Spleen (tissue), 11 donors: ENCODE data around the gene PACSIN2. TPM values are rescaled to one million over a fixed set of nuclear protein-coding genes. Genes with fewer than 3 reads are reported as not detected.
"Not testable (repeated sequence)": the region's sequence is repeated elsewhere in the genome, so short reads cannot be mapped to it uniquely, and the experiment has no call there.

ENCODE experiments used
- DNase-seq: peaks from one replicate; pipeline ENCODE4 v3.0.0-alpha.2; 2020
- H3K27ac ChIP-seq, 8 donors: fragments of 200-600 bp; sonication (generic) in 7 of 8; 1 replicate in 4 of 8; 2 replicates in 4 of 8; pipeline versions ENCODE4 v1.5.0 to v1.8.0; 2016 to 2021; ENCODE audit warnings: inconsistent platforms in 4 of 8, mild to moderate bottlenecking in 4 of 8, moderate library complexity in 1 of 8
- H3K27me3 ChIP-seq, 7 donors: fragments of 200-600 bp; sonication (generic) in 6 of 7; replicated peaks in 1 of 7; 1 replicate in 4 of 7; 2 replicates in 3 of 7; pipeline versions ENCODE4 v1.5.0 to v1.8.0; 2016 to 2021; ENCODE audit warnings: inconsistent platforms in 3 of 7, mild to moderate bottlenecking in 1 of 7
- H3K36me3 ChIP-seq, 6 donors: fragments of 200-600 bp; sonication (generic) in 5 of 6; 1 replicate in 4 of 6; 2 replicates in 2 of 6; pipeline versions ENCODE4 v1.5.0 to v1.8.0; 2016 to 2021; ENCODE audit warnings: inconsistent platforms in 2 of 6
- H3K4me1 ChIP-seq, 6 donors: fragments of 200-600 bp; sonication (generic) in 5 of 6; 1 replicate in 3 of 6; 2 replicates in 3 of 6; pipeline versions ENCODE4 v1.5.0 to v1.8.0; 2016 to 2021; ENCODE audit warnings: inconsistent platforms in 3 of 6
- H3K4me3 ChIP-seq, 8 donors: fragments of 200-600 bp; sonication (generic) in 7 of 8; 1 replicate in 4 of 8; 2 replicates in 4 of 8; pipeline versions ENCODE4 v1.5.0 to v1.8.0; 2016 to 2021; ENCODE audit warnings: inconsistent platforms in 4 of 8, mild to moderate bottlenecking in 4 of 8, moderate library complexity in 2 of 8
- H3K9me3 ChIP-seq, 8 donors: fragments of 200-600 bp; sonication (generic) in 7 of 8; 1 replicate in 4 of 8; 2 replicates in 4 of 8; pipeline versions ENCODE4 v1.5.0 to v1.8.0; 2016 to 2021; ENCODE audit warnings: inconsistent platforms in 4 of 8
- CTCF ChIP-seq, 11 experiments: fragments of 200-600 bp in 7 of 11; fragments of 450-650 bp in 4 of 11; sonication (generic) in 4 of 11; IDR thresholded peaks in 8 of 11; conservative IDR thresholded peaks in 3 of 11; 1 replicate in 7 of 11; 2 replicates in 4 of 11; pipeline versions ENCODE4 v1.4.0 to v1.8.0; 2016 to 2021; ENCODE audit warnings: antibody characterized with exemption in 11 of 11, inconsistent platforms in 4 of 11, mild to moderate bottlenecking in 1 of 11
- POLR2A ChIP-seq, 3 donors: fragments of 450-650 bp; IDR thresholded peaks; one replicate each; pipeline ENCODE4 v1.5.1; 2017; ENCODE audit warnings: antibody characterized with exemption in 3 of 3, mild to moderate bottlenecking in 1 of 3
- POLR2AphosphoS5 ChIP-seq, 3 donors: sonication (generic); formaldehyde crosslinking; IDR thresholded peaks; one replicate each; pipeline ENCODE4 v1.5.1; 2017; ENCODE audit warnings: antibody characterized with exemption in 3 of 3
- WGBS, 5 donors: extraction: QIAGEN DNeasy Blood & Tissue Kit in 3 of 5; methylation state at CpG; one replicate each; pipeline versions ENCODE4 v1.1.5 to v1.1.7; 2013 to 2018; 5-methylcytosine and 5-hydroxymethylcytosine counted together
- intact Hi-C: fragments of 100-400 bp; cut with DNase I; formaldehyde crosslinking; loops from one replicate; pipeline ENCODE4 v1.15.0; 2023; ENCODE audit warnings: low total_unique reads
- polyA plus RNA-seq, 3 donors: library from polyadenylated mRNA; stranded (reverse); fragments of 200-250 nt; gene quantifications; one replicate each; pipeline ENCODE4 v1.2.1, GENCODE V29; 2013
- total RNA-seq, 7 donors: library from RNA; depleted of rRNA in 3 of 7; stranded (reverse); fragments of >200 nt in 3 of 7; fragmentation: NEBNext Ultra II Directional in 4 of 7; extraction: Animal tissue kit (Norgen Biotek cat#: 25700) in 4 of 7; gene quantifications; one replicate each; pipeline versions ENCODE4 v1.1.0 to v1.2.1, GENCODE V29; 2016 to 2021
- donor health status: healthy with polysubstance abuse.
- donor health status: DM: no; HTN: no; CAD: no; lungs with moderate emphysema.
- donor health status: DM: no; HTN: no; CAD: no.
- donor health status: Bipolar disorder and iron deficiency.
- donor health status: healthy.
- donor health status: DM: no; HTN: no; CAD: no.
- donor health status: DM: yes; HTN: yes; CAD: no.

The PACSIN2 gene
- total and polyA plus RNA-seq, 10 donors: 24.2 to 98.1 (median 64.2) TPM

GRCh38 chr22:42926768-42927167 lies 88.2 kb downstream of the PACSIN2 start:
- TF ChIP-seq CTCF (IDR thresholded peaks at IDR 0.05 in 8 of 11, conservative IDR thresholded peaks at IDR 0.05 in 3 of 11) (no peak), POLR2A (IDR thresholded peaks at IDR 0.05) (no peak), POLR2AphosphoS5 (IDR thresholded peaks at IDR 0.05) (no peak)
- Histone ChIP-seq H3K9me3 (no peaks in the 10 kb centered on the region), H3K4me3 (no peak overlapping the region), H3K27me3 (no peaks in the 10 kb centered on the region), H3K27ac (peak overlapping the region in 1 of 8 donors; percentile 94), H3K4me1 (peaks cover 33 to 98% (median 74%) of the 10 kb centered on the region in 6 donors), H3K36me3 (peaks cover 0 to 6% (median 0%) of the 10 kb centered on the region in 6 donors)
- 88 to 95% (median 94%) methylated on average over 5 of the region's 5 CpGs for WGBS, 5 donors
- peak; percentile 20 for DNase-seq
- intact Hi-C loops: no loop called here

GRCh38 chr22:42926104-42926503 lies 88.8 kb downstream of the PACSIN2 start:
- DNase-seq: peak; percentile 46
- no peaks in the 10 kb centered on the region for H3K9me3 ChIP-seq
- WGBS, 5 donors: 48 to 76% (median 56%) methylated on average over 3 to 4 of the region's 4 CpGs
- intact Hi-C loops: no loop called here
- H3K27ac ChIP-seq: peak overlapping the region in 3 of 8 donors; percentile 19 to 94 (median 48)
- H3K36me3 ChIP-seq: peaks cover 0 to 6% (median 0%) of the 10 kb centered on the region in 6 donors
- H3K4me1 ChIP-seq: peaks cover 31 to 98% (median 73%) of the 10 kb centered on the region in 6 donors
- no peaks in the 10 kb centered on the region for H3K27me3 ChIP-seq
- H3K4me3 ChIP-seq: no peak overlapping the region
- TF ChIP-seq POLR2A (IDR thresholded peaks at IDR 0.05) (no peak), CTCF (IDR thresholded peaks at IDR 0.05 in 8 of 11, conservative IDR thresholded peaks at IDR 0.05 in 3 of 11) (no peak), POLR2AphosphoS5 (IDR thresholded peaks at IDR 0.05) (no peak)

GRCh38 chr22:42925598-42925997 lies 89.4 kb downstream of the PACSIN2 start:
- Histone ChIP-seq H3K27ac (peak overlapping the region in 3 of 8 donors; percentile 19 to 94 (median 48)), H3K4me3 (no peak overlapping the region), H3K36me3 (peaks cover 0 to 6% (median 0%) of the 10 kb centered on the region in 6 donors), H3K27me3 (no peaks in the 10 kb centered on the region), H3K4me1 (peaks cover 26 to 98% (median 70%) of the 10 kb centered on the region in 6 donors), H3K9me3 (no peaks in the 10 kb centered on the region)
- DNase-seq: peak; percentile 56
- intact Hi-C loops: no loop called here
- WGBS, 5 donors: 32 to 48% (median 37%) methylated on average over 6 of the region's 6 CpGs
- TF ChIP-seq POLR2AphosphoS5 (IDR thresholded peaks at IDR 0.05): no peak
- no peak for TF ChIP-seq POLR2A (IDR thresholded peaks at IDR 0.05)
- TF ChIP-seq CTCF (IDR thresholded peaks at IDR 0.05 in 8 of 11, conservative IDR thresholded peaks at IDR 0.05 in 3 of 11): no peak

GRCh38 chr22:42925031-42925430 lies 89.9 kb downstream of the PACSIN2 start:
- H3K27me3 ChIP-seq, intact Hi-C loops, H3K36me3 ChIP-seq, H3K4me3 ChIP-seq, H3K9me3 ChIP-seq: not testable (repeated sequence)
- Histone ChIP-seq H3K4me1 (peaks cover 20 to 98% (median 67%) of the 10 kb centered on the region in 6 donors), H3K27ac (peak overlapping the region in 2 of 8 donors; percentile 19 to 94)
- DNase-seq: peak; percentile 48
- WGBS, 5 donors: 94 to 96% (median 95%) methylated on average over 10 of the region's 10 CpGs
